PC-9 (cell line): Measurements from ENCODE around the gene BUD13.

Source experiments
- EZH2 ChIP-seq: fragments of 200-600 bp; sonication (generic); IDR thresholded peaks from 2 replicates; pipeline ENCODE4 v1.8.0; 2017; ENCODE audit warnings: antibody characterized with exemption, low read depth
- TF ChIP-seq, protein P1 (sequence below): fragments of 200-600 bp; sonication (generic); conservative IDR thresholded peaks from 2 replicates; pipeline ENCODE4 v1.6.1; 2017; ENCODE audit warnings: mixed run types, antibody characterized with exemption, mild to moderate bottlenecking, moderate library complexity

DNA sequence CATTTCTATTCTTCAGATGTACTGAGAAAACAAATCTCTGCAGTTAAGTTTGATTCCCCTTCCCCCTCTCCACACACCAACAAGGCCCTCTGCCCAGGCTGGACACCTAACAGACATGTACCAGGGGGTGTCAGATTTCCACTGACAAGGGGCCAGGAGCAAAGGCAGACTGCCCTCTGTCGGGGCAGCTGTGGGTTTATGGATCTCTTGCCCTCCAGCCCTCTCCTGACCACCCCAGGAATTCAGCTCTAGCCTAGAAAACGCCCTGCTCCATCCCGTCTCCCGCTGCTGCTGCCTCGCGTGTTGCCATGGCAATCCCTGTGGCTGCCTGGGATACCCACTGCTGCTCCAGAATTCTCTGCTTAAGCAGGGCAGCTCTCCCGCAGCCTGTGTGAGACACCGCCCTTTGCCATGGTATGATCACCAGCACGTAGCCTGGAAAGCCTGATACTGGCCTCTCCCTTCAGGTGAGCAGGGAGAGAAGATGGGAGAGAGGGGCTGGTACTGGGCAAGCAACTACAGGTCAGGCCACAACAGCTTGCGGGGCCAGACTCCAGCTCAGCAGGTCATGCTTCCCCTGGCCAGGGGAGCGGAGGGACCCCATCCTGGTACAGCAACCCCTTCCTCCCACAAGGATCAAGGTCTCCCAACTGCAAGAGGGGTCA is 41.6 kb downstream of the BUD13 start:
- TF ChIP-seq, protein P1, sequence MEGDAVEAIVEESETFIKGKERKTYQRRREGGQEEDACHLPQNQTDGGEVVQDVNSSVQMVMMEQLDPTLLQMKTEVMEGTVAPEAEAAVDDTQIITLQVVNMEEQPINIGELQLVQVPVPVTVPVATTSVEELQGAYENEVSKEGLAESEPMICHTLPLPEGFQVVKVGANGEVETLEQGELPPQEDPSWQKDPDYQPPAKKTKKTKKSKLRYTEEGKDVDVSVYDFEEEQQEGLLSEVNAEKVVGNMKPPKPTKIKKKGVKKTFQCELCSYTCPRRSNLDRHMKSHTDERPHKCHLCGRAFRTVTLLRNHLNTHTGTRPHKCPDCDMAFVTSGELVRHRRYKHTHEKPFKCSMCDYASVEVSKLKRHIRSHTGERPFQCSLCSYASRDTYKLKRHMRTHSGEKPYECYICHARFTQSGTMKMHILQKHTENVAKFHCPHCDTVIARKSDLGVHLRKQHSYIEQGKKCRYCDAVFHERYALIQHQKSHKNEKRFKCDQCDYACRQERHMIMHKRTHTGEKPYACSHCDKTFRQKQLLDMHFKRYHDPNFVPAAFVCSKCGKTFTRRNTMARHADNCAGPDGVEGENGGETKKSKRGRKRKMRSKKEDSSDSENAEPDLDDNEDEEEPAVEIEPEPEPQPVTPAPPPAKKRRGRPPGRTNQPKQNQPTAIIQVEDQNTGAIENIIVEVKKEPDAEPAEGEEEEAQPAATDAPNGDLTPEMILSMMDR = no peak
- no peak for TF ChIP-seq EZH2
